H9 (cell line): ENCODE results near the gene TCTA. TPM values are rescaled to one million over a fixed set of nuclear protein-coding genes. Genes with fewer than 3 reads are reported as not detected.

Source experiments
- DNase-seq: peaks from one replicate; pipeline ENCODE4 v3.0.0-alpha.2; 2017
- H2AFZ ChIP-seq: one replicate; pipeline ENCODE4 v1.6.1; 2013; ENCODE audit warnings: mild to moderate bottlenecking, low read length, control low read depth, moderate library complexity
- H2AK5ac ChIP-seq: 2 replicates; pipeline ENCODE4 v1.6.1; 2013; ENCODE audit warnings: low read length, control low read depth, mixed read lengths; ENCODE audit not compliant: insufficient read length
- H2BK120ac ChIP-seq: one replicate; pipeline ENCODE4 v1.6.1; 2013; ENCODE audit warnings: low read depth, mild to moderate bottlenecking, low read length, control low read depth, inconsistent platforms; ENCODE audit not compliant: poor library complexity, severe bottlenecking
- H2BK12ac ChIP-seq: 2 replicates; pipeline ENCODE4 v1.6.1; 2013; ENCODE audit warnings: low read length, control low read depth, mixed read lengths, low read depth; ENCODE audit not compliant: insufficient read length
- H2BK15ac ChIP-seq: 2 replicates; pipeline ENCODE4 v1.6.1; 2013; ENCODE audit warnings: low read depth, low read length, control low read depth
- H2BK20ac ChIP-seq: one replicate; pipeline ENCODE4 v1.6.1; 2013; ENCODE audit warnings: low read depth, mild to moderate bottlenecking, low read length, control low read depth, inconsistent platforms; ENCODE audit not compliant: poor library complexity, severe bottlenecking
- H2BK5ac ChIP-seq: 2 replicates; pipeline ENCODE4 v1.6.1; 2013; ENCODE audit warnings: low read length, control low read depth, mixed read lengths; ENCODE audit not compliant: insufficient read length
- H3K14ac ChIP-seq: 2 replicates; pipeline ENCODE4 v1.6.1; 2013; ENCODE audit warnings: low read length, control low read depth; ENCODE audit not compliant: insufficient read depth
- H3K18ac ChIP-seq: 2 replicates; pipeline ENCODE4 v1.6.1; 2013; ENCODE audit warnings: low read depth, mild to moderate bottlenecking, mixed read lengths, low read length, control low read depth; ENCODE audit not compliant: insufficient read length
- H3K23ac ChIP-seq: 2 replicates; pipeline ENCODE4 v1.6.1; 2013; ENCODE audit warnings: low read length, control low read depth, mixed read lengths, low read depth; ENCODE audit not compliant: insufficient read length
- H3K23me2 ChIP-seq: 2 replicates; pipeline ENCODE4 v1.6.1; 2013; ENCODE audit warnings: low read depth, mild to moderate bottlenecking, mixed read lengths, low read length, control low read depth; ENCODE audit not compliant: insufficient read length, poor library complexity, severe bottlenecking
- H3K27ac ChIP-seq: 2 replicates; pipeline ENCODE4 v1.5.1; 2013; ENCODE audit warnings: low read length, control low read depth, mixed read lengths, low read depth; ENCODE audit not compliant: insufficient read length
- H3K27me3 ChIP-seq: 2 replicates; pipeline ENCODE4 v1.6.1; 2013; ENCODE audit warnings: low read length, control low read depth, inconsistent platforms; ENCODE audit not compliant: insufficient read depth
- H3K4ac ChIP-seq: 2 replicates; pipeline ENCODE4 v1.6.1; 2013; ENCODE audit warnings: low read depth, mild to moderate bottlenecking, control low read depth, inconsistent platforms, low read length, moderate library complexity
- H3K4me1 ChIP-seq: 2 replicates; pipeline ENCODE4 v1.6.1; 2013; ENCODE audit warnings: low read length, control low read depth, inconsistent platforms; ENCODE audit not compliant: insufficient read depth
- H3K4me2 ChIP-seq: 2 replicates; pipeline ENCODE4 v1.6.1; 2013; ENCODE audit warnings: low read length, control low read depth, mixed read lengths; ENCODE audit not compliant: insufficient read length, insufficient read depth
- H3K56ac ChIP-seq: 2 replicates; pipeline ENCODE4 v1.6.1; 2013; ENCODE audit warnings: low read depth, mild to moderate bottlenecking, mixed read lengths, low read length, control low read depth; ENCODE audit not compliant: insufficient read length
- H3K79me1 ChIP-seq: 2 replicates; pipeline ENCODE4 v1.6.1; 2013; ENCODE audit warnings: low read depth, mild to moderate bottlenecking, moderate library complexity, low read length, control low read depth, inconsistent platforms; ENCODE audit not compliant: insufficient read depth, poor library complexity, severe bottlenecking
- H3K79me2 ChIP-seq: 2 replicates; pipeline ENCODE4 v1.6.1; 2013; ENCODE audit warnings: low read length, control low read depth, inconsistent platforms; ENCODE audit not compliant: insufficient read depth
- H3K9ac ChIP-seq: 2 replicates; pipeline ENCODE4 v1.6.1; 2013; ENCODE audit warnings: low read length, control low read depth, mixed read lengths; ENCODE audit not compliant: insufficient read length; ENCODE audit errors: extremely low read depth
- H3K9me3 ChIP-seq: one replicate; pipeline ENCODE4 v1.6.1; 2013; ENCODE audit warnings: low read depth, low read length, inconsistent platforms; ENCODE audit not compliant: control insufficient read depth
- H3T11ph ChIP-seq: one replicate; pipeline ENCODE4 v1.6.1; 2013; ENCODE audit warnings: mild to moderate bottlenecking, low read length, control low read depth, inconsistent platforms
- H4K20me1 ChIP-seq: one replicate; pipeline ENCODE4 v1.6.1; 2013; ENCODE audit not compliant: control insufficient read depth, insufficient read length, insufficient read depth
- H4K5ac ChIP-seq: 2 replicates; pipeline ENCODE4 v1.6.1; 2013; ENCODE audit warnings: low read depth, mild to moderate bottlenecking, mixed read lengths, low read length, control low read depth; ENCODE audit not compliant: insufficient read length
- H4K8ac ChIP-seq: replicated peaks from 2 replicates; pipeline ENCODE4 v1.6.1; 2013; ENCODE audit warnings: low read length, control low read depth, mixed read lengths, low read depth; ENCODE audit not compliant: insufficient read length
- H4K91ac ChIP-seq: 2 replicates; pipeline ENCODE4 v1.6.1; 2013; ENCODE audit warnings: low read depth, mild to moderate bottlenecking, moderate library complexity, mixed read lengths, low read length, control low read depth; ENCODE audit not compliant: insufficient read length
- H3K27ac Mint-ChIP-seq, 3 experiments: 2 replicates in 2 of 3; 3 replicates in 1 of 3; pipeline ENCODE4 v1.8.0; 2020 to 2021; ENCODE audit warnings: mixed read lengths in 3 of 3, mild to moderate bottlenecking in 1 of 3, moderate library complexity in 1 of 3
- H3K27me3 Mint-ChIP-seq: 2 replicates; pipeline ENCODE4 v1.8.0; 2021; ENCODE audit warnings: low read depth, mild to moderate bottlenecking, moderate library complexity, mixed read lengths
- H3K36me3 Mint-ChIP-seq, 3 experiments: 2 replicates in 2 of 3; 3 replicates in 1 of 3; pipeline ENCODE4 v1.8.0; 2020 to 2021; ENCODE audit warnings: low read depth in 3 of 3, mixed read lengths in 3 of 3; ENCODE audit not compliant: insufficient read depth in 1 of 3
- H3K4me1 Mint-ChIP-seq, 2 experiments: 2 replicates each; pipeline ENCODE4 v1.8.0; 2020; ENCODE audit warnings: mixed read lengths in 2 of 2
- H3K4me3 Mint-ChIP-seq, 2 experiments: 2 replicates in 1 of 2; 3 replicates in 1 of 2; pipeline ENCODE4 v1.8.0; 2020 to 2021; ENCODE audit warnings: mild to moderate bottlenecking in 2 of 2, mixed read lengths in 2 of 2, moderate library complexity in 1 of 2
- H3K9me3 Mint-ChIP-seq, 2 experiments: 2 replicates in 1 of 2; 3 replicates in 1 of 2; pipeline ENCODE4 v1.8.0; 2020; ENCODE audit warnings: mild to moderate bottlenecking in 2 of 2, mixed read lengths in 2 of 2, moderate library complexity in 1 of 2
- WGBS: extraction: QIAGEN DNeasy Blood & Tissue Kit; methylation state at CpG from one replicate; pipeline ENCODE4 v1.1.7; 2013; ENCODE audit warnings: missing lambda C conversion rate, low lambda C conversion rate, mixed read lengths; ENCODE audit not compliant: insufficient read length; ENCODE audit errors: extremely low coverage; 5-methylcytosine and 5-hydroxymethylcytosine counted together
- total RNA-seq: library from RNA; stranded (reverse); gene quantifications from 2 replicates; pipeline ENCODE4 v1.2.1, GENCODE V29; 2021
- TF ChIP-seq, protein P1 (sequence below): fragments of 200-600 bp; sonication (generic); conservative IDR thresholded peaks from 3 replicates; pipeline ENCODE4 v1.8.0; 2021; ENCODE audit warnings: antibody characterized with exemption, mild to moderate bottlenecking

Gene TCTA
- total RNA-seq, 1 experiment from 2014 or later, result 11.2 TPM

DNA sequence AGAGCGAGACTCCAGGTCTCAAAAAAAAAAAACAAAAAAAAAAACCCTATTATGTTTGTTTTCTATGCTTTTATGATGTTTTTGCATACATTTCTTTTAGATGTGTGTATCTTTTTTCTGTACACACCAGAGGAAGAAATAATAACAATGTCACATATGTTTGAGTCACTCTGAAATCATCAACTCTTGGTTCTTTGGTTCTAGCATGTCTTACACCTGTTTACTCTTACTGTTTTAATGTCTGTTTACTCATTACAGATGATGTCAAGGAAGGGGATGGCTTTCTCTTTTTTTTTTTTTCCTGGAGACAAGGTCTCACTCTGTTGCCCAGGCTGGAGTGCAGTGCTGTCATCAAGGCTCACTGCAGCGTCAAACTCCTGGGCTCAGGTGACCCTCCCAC, 24.5 kb upstream of the TCTA start:
- Histone ChIP-seq H3K79me1 (peaks cover 8% of the 10 kb centered on the region), H3K4ac (no peak overlapping the region), H4K5ac (no peak overlapping the region), H3K56ac (no peak overlapping the region), H2BK20ac (no peak overlapping the region), H3K23me2 (no peaks in the 10 kb centered on the region), H3K27me3 (no peaks in the 10 kb centered on the region), H3K14ac (no peak overlapping the region), H3K79me2 (peaks cover 42% of the 10 kb centered on the region; the same call in 1 of the 2 replicates), H3K27ac (no peak overlapping the region), H3K9me3 (no peaks in the 10 kb centered on the region), H4K91ac (no peak overlapping the region), H3T11ph (no peak overlapping the region), H2BK120ac (no peak overlapping the region), H2AK5ac (no peak overlapping the region), H3K23ac (no peak overlapping the region), H2BK12ac (no peak overlapping the region), H3K9ac (no peak overlapping the region), H3K18ac (no peak overlapping the region), H3K4me1 (no peaks in the 10 kb centered on the region), H2AFZ (no peak overlapping the region), H4K8ac (no peak overlapping the region), H4K20me1 (no peaks in the 10 kb centered on the region), H3K4me2 (no peak overlapping the region), H2BK5ac (no peak overlapping the region), H2BK15ac (no peak overlapping the region)
- H3K27me3 Mint-ChIP-seq, result no peaks in the 10 kb centered on the region
- no peaks in the 10 kb centered on the region; a peak in 1 of 5 replicates for H3K9me3 Mint-ChIP-seq
- no peaks in the 10 kb centered on the region; a peak in 2 of 4 replicates for H3K4me1 Mint-ChIP-seq
- peaks cover 2 to 11% (median 11%) of the 10 kb centered on the region in 3 experiments; a peak in 6 of 7 replicates for H3K36me3 Mint-ChIP-seq
- TF ChIP-seq, protein P1, sequence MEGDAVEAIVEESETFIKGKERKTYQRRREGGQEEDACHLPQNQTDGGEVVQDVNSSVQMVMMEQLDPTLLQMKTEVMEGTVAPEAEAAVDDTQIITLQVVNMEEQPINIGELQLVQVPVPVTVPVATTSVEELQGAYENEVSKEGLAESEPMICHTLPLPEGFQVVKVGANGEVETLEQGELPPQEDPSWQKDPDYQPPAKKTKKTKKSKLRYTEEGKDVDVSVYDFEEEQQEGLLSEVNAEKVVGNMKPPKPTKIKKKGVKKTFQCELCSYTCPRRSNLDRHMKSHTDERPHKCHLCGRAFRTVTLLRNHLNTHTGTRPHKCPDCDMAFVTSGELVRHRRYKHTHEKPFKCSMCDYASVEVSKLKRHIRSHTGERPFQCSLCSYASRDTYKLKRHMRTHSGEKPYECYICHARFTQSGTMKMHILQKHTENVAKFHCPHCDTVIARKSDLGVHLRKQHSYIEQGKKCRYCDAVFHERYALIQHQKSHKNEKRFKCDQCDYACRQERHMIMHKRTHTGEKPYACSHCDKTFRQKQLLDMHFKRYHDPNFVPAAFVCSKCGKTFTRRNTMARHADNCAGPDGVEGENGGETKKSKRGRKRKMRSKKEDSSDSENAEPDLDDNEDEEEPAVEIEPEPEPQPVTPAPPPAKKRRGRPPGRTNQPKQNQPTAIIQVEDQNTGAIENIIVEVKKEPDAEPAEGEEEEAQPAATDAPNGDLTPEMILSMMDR, result no peak
- no peak overlapping the region for H3K27ac Mint-ChIP-seq
- no peak overlapping the region for H3K4me3 Mint-ChIP-seq
- no CpG with 5 or more reads among the region's 2 CpGs for WGBS
- DNase-seq, result no peak
